ENCODE measurements around the gene ATP8A1. TPM values are rescaled to one million over a fixed set of nuclear protein-coding genes. Genes with fewer than 3 reads are reported as not detected.
"Not testable (repeated sequence)": the region's sequence is repeated elsewhere in the genome, so short reads cannot be mapped to it uniquely, and the experiment has no call there.

ATP8A1 gene
- total RNA-seq, 1 donor from 2014 or later = 4.3 TPM

DNA sequence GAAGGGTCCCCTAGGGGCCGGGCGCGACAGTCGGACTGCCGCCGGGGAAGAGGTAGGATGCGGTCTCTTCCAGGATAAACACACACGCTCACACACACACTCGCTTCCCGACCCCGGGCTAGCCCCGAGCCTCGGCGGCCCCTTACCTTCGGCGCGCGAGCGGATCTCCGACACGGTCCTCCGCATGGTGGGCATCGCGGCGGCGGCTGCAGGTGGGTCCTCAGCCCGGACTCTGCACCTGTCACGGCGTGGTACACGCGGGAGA lies 294 bp downstream of the ATP8A1 start:
- TF ChIP-seq, protein P1, sequence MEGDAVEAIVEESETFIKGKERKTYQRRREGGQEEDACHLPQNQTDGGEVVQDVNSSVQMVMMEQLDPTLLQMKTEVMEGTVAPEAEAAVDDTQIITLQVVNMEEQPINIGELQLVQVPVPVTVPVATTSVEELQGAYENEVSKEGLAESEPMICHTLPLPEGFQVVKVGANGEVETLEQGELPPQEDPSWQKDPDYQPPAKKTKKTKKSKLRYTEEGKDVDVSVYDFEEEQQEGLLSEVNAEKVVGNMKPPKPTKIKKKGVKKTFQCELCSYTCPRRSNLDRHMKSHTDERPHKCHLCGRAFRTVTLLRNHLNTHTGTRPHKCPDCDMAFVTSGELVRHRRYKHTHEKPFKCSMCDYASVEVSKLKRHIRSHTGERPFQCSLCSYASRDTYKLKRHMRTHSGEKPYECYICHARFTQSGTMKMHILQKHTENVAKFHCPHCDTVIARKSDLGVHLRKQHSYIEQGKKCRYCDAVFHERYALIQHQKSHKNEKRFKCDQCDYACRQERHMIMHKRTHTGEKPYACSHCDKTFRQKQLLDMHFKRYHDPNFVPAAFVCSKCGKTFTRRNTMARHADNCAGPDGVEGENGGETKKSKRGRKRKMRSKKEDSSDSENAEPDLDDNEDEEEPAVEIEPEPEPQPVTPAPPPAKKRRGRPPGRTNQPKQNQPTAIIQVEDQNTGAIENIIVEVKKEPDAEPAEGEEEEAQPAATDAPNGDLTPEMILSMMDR (conservative IDR thresholded peaks at IDR 0.05; ENCODE audit: low read depth, low read length) = no peak
- peak overlapping the region; percentile 77 for H3K4me3 ChIP-seq (ENCODE audit: low read depth, low read length)
- DNase-seq (ENCODE audit: low read depth) = no peak

DNA sequence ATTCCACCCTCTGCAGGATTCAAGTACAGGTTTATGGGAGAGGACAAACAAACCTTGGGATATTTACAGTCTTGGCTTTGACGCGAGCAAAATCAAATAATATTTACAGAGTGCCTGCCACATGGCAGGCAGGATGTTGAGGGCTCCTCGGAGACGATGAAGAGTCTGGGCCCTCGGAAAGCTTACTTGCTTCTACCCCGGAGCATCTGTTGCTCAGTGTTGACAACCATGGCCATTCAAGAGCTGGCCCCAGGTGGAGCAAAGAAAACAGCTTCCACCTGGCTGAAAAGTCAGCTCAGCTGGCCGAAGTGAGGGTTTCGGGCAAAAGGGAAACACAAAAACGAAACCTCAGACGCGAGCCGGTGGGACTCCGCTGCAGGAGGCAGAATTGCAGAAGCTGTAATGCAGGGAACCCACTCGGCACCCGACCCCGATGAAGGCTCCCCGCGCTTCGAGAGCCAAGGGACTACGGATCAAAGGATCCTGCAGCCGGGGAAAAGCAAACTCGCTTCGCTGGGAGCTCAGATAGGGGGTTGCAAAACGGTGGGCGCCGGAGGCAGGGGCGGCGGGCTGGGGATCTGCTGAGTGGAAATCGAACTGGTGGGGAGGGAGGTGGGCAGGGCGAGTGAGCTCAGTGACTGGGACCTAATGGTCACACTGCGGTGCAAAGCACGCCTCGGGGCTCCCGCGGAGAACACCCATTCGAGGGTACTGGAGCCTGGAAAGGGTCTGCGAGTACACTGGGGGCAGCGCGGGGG lies 805 bp downstream of the ATP8A1 start:
- TF ChIP-seq, protein P1 (conservative IDR thresholded peaks at IDR 0.05; ENCODE audit: low read depth, low read length) = no peak
- no peak for DNase-seq (ENCODE audit: low read depth)
- peak overlapping the region; percentile 77 for H3K4me3 ChIP-seq (ENCODE audit: low read depth, low read length)

DNA sequence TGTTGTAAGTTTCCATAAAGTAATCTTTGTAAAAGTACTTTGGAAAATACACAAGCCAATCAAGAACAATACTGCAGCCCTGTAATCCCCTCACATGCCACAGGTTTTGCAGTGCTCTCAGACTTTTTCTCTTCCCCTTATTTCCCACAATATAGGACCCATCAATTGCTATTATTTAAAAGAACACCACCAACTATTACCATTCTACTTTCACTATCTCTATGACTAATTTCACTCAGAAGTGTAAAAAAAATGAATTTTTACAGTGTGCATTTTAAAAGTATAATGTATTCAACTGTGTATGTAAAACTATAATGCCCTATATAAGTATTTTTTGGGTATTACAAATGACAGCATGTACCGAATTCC lies 1.7 kb downstream of the ATP8A1 start:
- H3K4me3 ChIP-seq (ENCODE audit: low read depth, low read length) = peak overlapping the region; percentile 77
- TF ChIP-seq, protein P1 (conservative IDR thresholded peaks at IDR 0.05; ENCODE audit: low read depth, low read length) = no peak
- no peak for DNase-seq (ENCODE audit: low read depth)

DNA sequence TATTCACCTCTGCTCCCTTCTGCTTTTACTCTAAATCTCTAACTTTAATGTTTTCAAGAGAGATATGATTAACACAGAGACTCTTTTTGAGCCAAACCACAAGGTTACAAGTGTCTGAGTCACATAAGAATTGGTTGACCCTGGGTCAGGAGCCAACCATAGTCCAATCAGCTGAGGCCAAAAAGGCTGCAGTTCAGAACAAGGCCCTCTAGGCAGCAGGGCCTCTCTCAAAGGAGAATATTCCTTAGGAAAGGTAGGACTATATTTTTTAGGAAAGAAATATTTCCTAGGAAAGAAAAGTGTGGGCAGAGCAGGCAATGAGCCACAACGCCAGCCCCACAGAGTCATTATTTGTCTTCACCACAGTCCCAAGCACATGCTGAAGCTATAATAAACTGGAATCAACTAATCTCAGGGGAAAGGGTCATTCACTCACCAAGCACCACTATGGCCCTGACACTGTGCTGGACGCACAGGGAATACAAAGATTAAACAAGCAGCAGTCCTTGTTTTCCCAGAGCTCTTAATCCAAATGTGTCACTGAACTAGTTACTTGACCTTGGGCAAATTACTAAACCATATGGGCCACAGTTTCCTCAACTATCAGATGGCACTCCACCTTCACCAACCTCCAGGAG lies 2.2 kb downstream of the ATP8A1 start:
- peak; percentile 88 for DNase-seq (ENCODE audit: low read depth)
- TF ChIP-seq, protein P1 (conservative IDR thresholded peaks at IDR 0.05; ENCODE audit: low read depth, low read length) = peak; percentile 25
- H3K4me3 ChIP-seq (ENCODE audit: low read depth, low read length) = peak overlapping the region; percentile 77

DNA sequence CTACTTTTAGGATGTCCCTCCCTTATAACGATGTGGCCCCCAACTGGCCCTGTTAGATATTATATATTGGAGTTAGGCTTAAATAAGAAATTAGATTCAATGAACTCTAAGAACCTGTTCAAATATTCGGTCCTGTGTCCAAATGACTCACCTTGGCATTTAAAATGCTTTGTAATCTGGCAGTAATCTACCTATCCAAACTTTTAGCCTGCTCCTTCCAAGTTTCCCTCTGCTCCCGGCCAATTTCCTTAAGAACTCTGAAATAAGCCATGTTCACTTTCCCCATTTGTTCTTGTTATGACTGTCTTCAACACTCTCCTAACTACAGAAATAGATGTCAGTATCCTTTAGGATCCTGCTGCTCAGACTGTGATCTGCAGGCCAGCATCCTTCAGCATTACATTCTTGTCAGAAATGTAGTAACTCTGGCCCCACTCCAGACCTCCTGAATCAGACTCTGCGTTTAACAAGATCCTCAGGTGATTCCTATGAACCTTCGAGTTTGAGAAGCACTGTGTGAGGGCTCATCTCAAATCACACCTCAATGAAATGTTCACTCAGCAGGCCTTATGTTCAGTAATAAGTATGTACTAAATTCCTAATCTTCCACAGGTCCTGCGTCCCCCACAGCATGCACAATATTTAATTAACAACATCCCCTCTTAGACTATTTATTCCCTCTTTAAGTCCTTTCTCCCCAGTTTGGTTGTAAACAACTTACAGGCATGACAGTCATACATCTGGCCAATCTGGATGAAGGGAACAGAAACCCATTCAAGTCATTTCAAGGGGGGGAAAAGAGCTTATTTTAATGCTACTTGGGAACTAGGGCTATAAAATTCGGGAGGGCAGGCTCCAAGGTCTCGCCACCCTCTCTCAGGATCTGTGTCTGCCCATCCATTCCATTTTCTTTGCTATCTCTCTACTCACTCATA lies 3.0 kb downstream of the ATP8A1 start:
- no peak for DNase-seq (ENCODE audit: low read depth)
- H3K4me3 ChIP-seq (ENCODE audit: low read depth, low read length) = peak overlapping the region; percentile 6
- TF ChIP-seq, protein P1 (conservative IDR thresholded peaks at IDR 0.05; ENCODE audit: low read depth, low read length) = no peak

DNA sequence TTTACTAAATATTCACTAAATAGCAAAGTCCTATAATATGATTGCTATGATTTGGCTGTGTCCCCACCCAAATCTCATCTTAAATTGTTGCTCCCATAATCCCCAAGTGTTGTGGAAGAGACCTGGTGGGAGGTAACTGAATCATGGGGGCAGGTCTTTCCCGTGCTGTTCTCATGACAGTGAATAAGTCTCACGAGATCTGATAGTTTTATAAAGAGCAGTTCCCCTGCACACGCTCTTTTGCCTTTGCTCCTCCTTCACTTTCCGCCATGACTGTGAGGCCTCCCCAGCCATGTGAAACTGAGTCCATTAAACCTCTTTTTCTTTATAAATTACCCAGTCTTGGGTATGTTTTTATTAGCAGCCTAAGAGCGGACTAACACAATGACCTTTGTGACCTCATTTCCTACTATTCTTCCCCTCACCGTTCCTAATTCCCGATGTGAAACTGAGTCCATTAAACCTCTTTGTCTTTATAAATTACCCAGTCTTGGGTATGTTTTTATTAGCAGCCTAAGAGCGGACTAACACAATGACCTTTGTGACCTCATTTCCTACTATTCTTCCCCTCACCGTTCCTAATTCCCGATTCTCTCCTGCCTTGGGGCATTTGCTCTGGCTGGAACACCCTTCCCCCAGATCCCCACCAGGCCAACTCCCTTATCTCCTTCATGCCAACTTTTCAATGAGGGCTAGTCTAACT lies 4.2 kb downstream of the ATP8A1 start:
- H3K4me3 ChIP-seq (ENCODE audit: low read depth, low read length); DNase-seq (ENCODE audit: low read depth): not testable (repeated sequence)

DNA sequence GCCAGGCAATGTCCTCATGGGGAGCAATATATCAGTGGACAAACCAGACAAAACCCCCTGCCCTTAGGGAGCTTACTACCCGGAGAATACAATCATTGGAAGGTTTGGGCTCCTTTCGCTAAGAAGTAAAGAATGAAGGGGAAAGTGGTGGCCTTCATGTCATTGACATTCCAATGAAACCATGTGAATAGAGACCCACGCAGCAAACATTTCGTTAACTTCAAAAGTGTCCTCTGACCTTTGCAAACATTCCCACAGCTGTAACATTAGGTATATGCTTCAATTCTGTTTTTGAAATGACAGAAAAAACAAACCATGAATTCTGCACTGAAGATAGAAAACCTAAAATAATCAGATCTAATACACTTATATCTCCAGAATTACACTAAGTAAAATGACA lies 7.0 kb downstream of the ATP8A1 start:
- TF ChIP-seq, protein P1 (conservative IDR thresholded peaks at IDR 0.05; ENCODE audit: low read depth, low read length) = no peak
- DNase-seq (ENCODE audit: low read depth) = no peak
- no peak overlapping the region for H3K4me3 ChIP-seq (ENCODE audit: low read depth, low read length)
